ENCODE results near the gene FNIP2.

- TF ChIP-seq CTCF (IDR thresholded peaks at IDR 0.05 in 2 of 3, conservative IDR thresholded peaks at IDR 0.05 in 1 of 3; ENCODE audit: control insufficient read depth in 2 of 3, extremely low read depth in 1 of 3, insufficient read depth in 1 of 3, low read depth in 3 of 3, low read length in 3 of 3): no peak
- no peak for TF ChIP-seq SIN3A (IDR thresholded peaks at IDR 0.05; ENCODE audit: low read depth, low read length)
- no peak for TF ChIP-seq ESRRA (IDR thresholded peaks at IDR 0.05; ENCODE audit: low read length)
- no peak for TF ChIP-seq CUX1 (IDR thresholded peaks at IDR 0.05; ENCODE audit: insufficient replicate concordance, low read depth, low read length)
- TF ChIP-seq CBX5 (IDR thresholded peaks at IDR 0.05; ENCODE audit: low read depth): no peak
- no peak for TF ChIP-seq BRCA1 (IDR thresholded peaks at IDR 0.05; ENCODE audit: low read depth, low read length)
- no peak for TF ChIP-seq POLR2A (IDR thresholded peaks at IDR 0.05; ENCODE audit: low read depth, low read length)
- TF ChIP-seq EP300 (IDR thresholded peaks at IDR 0.05; ENCODE audit: borderline replicate concordance in 1 of 2, control insufficient read depth in 1 of 2, low read depth in 2 of 2, low read length in 2 of 2): no peak
- no peak for TF ChIP-seq ZBTB33 (IDR thresholded peaks at IDR 0.05)
- no peak for TF ChIP-seq ELK1 (IDR thresholded peaks at IDR 0.05; ENCODE audit: low read depth, low read length)
- peak; percentile 60; the same call in 1 of the 2 replicates for TF ChIP-seq REST (IDR thresholded peaks at IDR 0.05; ENCODE audit: low read depth, low read length)
- TF ChIP-seq SKIL (IDR thresholded peaks at IDR 0.05; ENCODE audit: low read depth, poor library complexity, severe bottlenecking): no peak
- no peak for TF ChIP-seq ZNF24 (IDR thresholded peaks at IDR 0.05)
Observed at GRCh38 chr4:158763462-158763861, 5.4 kb upstream of the FNIP2 start.

Measured in GM12878 (cell line).